Esophagus squamous epithelium (tissue), 5 donors: ENCODE data around the gene MLLT10. TPM values are rescaled to one million over a fixed set of nuclear protein-coding genes. Genes with fewer than 3 reads are reported as not detected.

Source experiments
- DNase-seq: peaks from one replicate; lab custom pipeline; 2025; lab: John Stamatoyannopoulos, UW
- H3K27ac ChIP-seq, 4 donors: fragments of 200-600 bp; sonication (generic); one replicate each; pipeline ENCODE4 v1.5.1; 2016 to 2019; ENCODE audit warnings: mild to moderate bottlenecking in 1 of 4
- H3K27me3 ChIP-seq, 4 donors: fragments of 200-600 bp; sonication (generic); 1 replicate in 3 of 4; 2 replicates in 1 of 4; pipeline versions ENCODE4 v1.5.1 to v1.6.0; 2017 to 2021; ENCODE audit warnings: antibody characterized with exemption in 1 of 4
- H3K36me3 ChIP-seq, 3 donors: fragments of 200-600 bp; sonication (generic); one replicate each; pipeline ENCODE4 v1.5.1; 2016 to 2019
- H3K4me1 ChIP-seq, 3 donors: fragments of 200-600 bp; sonication (generic); one replicate each; pipeline ENCODE4 v1.5.1; 2017 to 2019
- H3K4me3 ChIP-seq, 4 donors: fragments of 200-600 bp; sonication (generic); 1 replicate in 3 of 4; 2 replicates in 1 of 4; pipeline ENCODE4 v1.5.1; 2016 to 2019; ENCODE audit warnings: mild to moderate bottlenecking in 2 of 4, moderate library complexity in 1 of 4
- H3K9me3 ChIP-seq, 3 donors: fragments of 200-600 bp; sonication (generic); one replicate each; pipeline ENCODE4 v1.5.1; 2016 to 2019
- CTCF ChIP-seq, 6 experiments: fragments of 450-650 bp in 4 of 6; fragments of 200-600 bp in 2 of 6; sonication (generic) in 2 of 6; IDR thresholded peaks; one replicate each; pipeline ENCODE4 v1.5.1; 2016 to 2019; ENCODE audit warnings: antibody characterized with exemption in 6 of 6, mild to moderate bottlenecking in 4 of 6, moderate library complexity in 4 of 6
- POLR2A ChIP-seq, 4 donors: fragments of 450-650 bp; IDR thresholded peaks; one replicate each; pipeline ENCODE4 v1.6.1; 2017; ENCODE audit warnings: antibody characterized with exemption in 4 of 4, mild to moderate bottlenecking in 4 of 4, moderate library complexity in 3 of 4
- WGBS, 2 donors: methylation state at CpG; one replicate each; pipeline ENCODE4 v1.1.5; 2018; 5-methylcytosine and 5-hydroxymethylcytosine counted together
- intact Hi-C: fragments of 100-400 bp; cut with DNase I; formaldehyde crosslinking; loops from one replicate; pipeline ENCODE4 v1.15.0; 2022
- small RNA-seq, 4 donors: library from RNA; depleted of rRNA; stranded (forward); fragments of <200 nt; gene quantifications; one replicate each; pipeline ENCODE3, GENCODE V24; 2016
- total RNA-seq, 4 donors: library from RNA; depleted of rRNA; stranded (reverse); fragments of >200 nt; gene quantifications; one replicate each; pipeline ENCODE4 v1.1.0, GENCODE V29; 2016
- donor health status: DM: yes; HTN: yes; CAD: no.

MLLT10 gene
- total RNA-seq, 4 donors from 2014 or later, result 22.7 to 49.6 (median 32.4) TPM

- Histone ChIP-seq H3K4me3 (no peak overlapping the region), H3K4me1 (no peaks in the 10 kb centered on the region), H3K36me3 (peaks cover 0 to 28% (median 0%) of the 10 kb centered on the region in 3 donors), H3K27ac (no peak overlapping the region), H3K27me3 (no peaks in the 10 kb centered on the region), H3K9me3 (no peaks in the 10 kb centered on the region)
- no peak for DNase-seq
- WGBS, 2 donors, result 80 to 86% methylated on average over 5 of the region's 5 CpGs
- TF ChIP-seq CTCF (IDR thresholded peaks at IDR 0.05), result no peak
- no peak for TF ChIP-seq POLR2A (IDR thresholded peaks at IDR 0.05)
- intact Hi-C loops, result no loop called here
Measured at GRCh38 chr10:21764466-21765189, 230.6 kb downstream of the MLLT10 start.

GRCh38 chr10:21769041-21769440 lies 235.0 kb downstream of the MLLT10 start:
- Histone ChIP-seq H3K9me3 (no peaks in the 10 kb centered on the region), H3K4me1 (no peaks in the 10 kb centered on the region), H3K36me3 (peaks cover 0 to 12% (median 0%) of the 10 kb centered on the region in 3 donors), H3K4me3 (no peak overlapping the region), H3K27me3 (no peaks in the 10 kb centered on the region), H3K27ac (no peak overlapping the region)
- intact Hi-C loops, result no loop called here
- TF ChIP-seq CTCF (IDR thresholded peaks at IDR 0.05), result no peak
- 94 to 100% methylated on average over 3 of the region's 3 CpGs for WGBS, 2 donors
- DNase-seq, result no peak

GRCh38 chr10:21771219-21771618 lies 237.2 kb downstream of the MLLT10 start:
- H3K9me3 ChIP-seq, result no peaks in the 10 kb centered on the region
- no peak overlapping the region for H3K27ac ChIP-seq
- no peaks in the 10 kb centered on the region for H3K4me1 ChIP-seq
- no peaks in the 10 kb centered on the region for H3K36me3 ChIP-seq
- H3K4me3 ChIP-seq, result no peak overlapping the region
- DNase-seq, result no peak
- no peaks in the 10 kb centered on the region for H3K27me3 ChIP-seq
- intact Hi-C loops, result no loop called here
- WGBS, 2 donors, result 100% methylated on average over 2 to 4 of the region's 4 CpGs
- TF ChIP-seq POLR2A (IDR thresholded peaks at IDR 0.05), result no peak
- TF ChIP-seq CTCF (IDR thresholded peaks at IDR 0.05), result no peak

- Histone ChIP-seq H3K36me3 (no peaks in the 10 kb centered on the region), H3K9me3 (no peaks in the 10 kb centered on the region), H3K4me3 (no peak overlapping the region), H3K27me3 (no peaks in the 10 kb centered on the region), H3K4me1 (no peaks in the 10 kb centered on the region), H3K27ac (no peak overlapping the region)
- DNase-seq, result no peak
- TF ChIP-seq CTCF (IDR thresholded peaks at IDR 0.05), result no peak
- no peak for TF ChIP-seq POLR2A (IDR thresholded peaks at IDR 0.05)
- intact Hi-C loops, result no loop called here
- 100% methylated on average over 1 of the region's 1 CpG for WGBS, 2 donors
Measured at GRCh38 chr10:21776883-21777282, 242.9 kb downstream of the MLLT10 start.

- no peak overlapping the region for H3K27ac ChIP-seq
- H3K9me3 ChIP-seq, result no peaks in the 10 kb centered on the region
- no peak overlapping the region for H3K4me3 ChIP-seq
- H3K36me3 ChIP-seq, result no peaks in the 10 kb centered on the region
- WGBS, 2 donors, result 93 to 95% methylated on average over 2 of the region's 2 CpGs
- no peak for DNase-seq
- intact Hi-C loops, result no loop called here
- TF ChIP-seq CTCF (IDR thresholded peaks at IDR 0.05) (no peak), POLR2A (IDR thresholded peaks at IDR 0.05) (no peak)
- no peaks in the 10 kb centered on the region for H3K4me1 ChIP-seq
- H3K27me3 ChIP-seq, result no peaks in the 10 kb centered on the region
Measured at GRCh38 chr10:21791276-21791675, 257.2 kb downstream of the MLLT10 start.

Small RNA genes within 50 kb of the gene (small RNA-seq; reads per million reads assigned to genes)
- gene MIR1915 (0 to 0.09 (median 0) reads per million in 4 donors), gene RN7SKP219 (0 reads per million in 4 donors), gene RNU6-1141P (0 reads per million in 4 donors), gene RNU6-306P (0 reads per million in 4 donors)

Other genes with a start within 250 kb of the MLLT10 start
- under 1 TPM in 3 of 4 donors, not detected in 1; 0.53 to 0.57 (median 0.57) TPM for gene SKIDA1, start 8.6 kb upstream of the MLLT10 start, total RNA-seq